Measurements from ENCODE around the gene ZNF831. TPM values are rescaled to one million over a fixed set of nuclear protein-coding genes. Genes with fewer than 3 reads are reported as not detected.
A peak's percentile ranks its signal among the peaks of the same experiment; 100 is the strongest.

The ZNF831 gene
- polyA plus RNA-seq, 4 donors, result under 0.01 to 0.40 (median 0.27) TPM

DNA sequence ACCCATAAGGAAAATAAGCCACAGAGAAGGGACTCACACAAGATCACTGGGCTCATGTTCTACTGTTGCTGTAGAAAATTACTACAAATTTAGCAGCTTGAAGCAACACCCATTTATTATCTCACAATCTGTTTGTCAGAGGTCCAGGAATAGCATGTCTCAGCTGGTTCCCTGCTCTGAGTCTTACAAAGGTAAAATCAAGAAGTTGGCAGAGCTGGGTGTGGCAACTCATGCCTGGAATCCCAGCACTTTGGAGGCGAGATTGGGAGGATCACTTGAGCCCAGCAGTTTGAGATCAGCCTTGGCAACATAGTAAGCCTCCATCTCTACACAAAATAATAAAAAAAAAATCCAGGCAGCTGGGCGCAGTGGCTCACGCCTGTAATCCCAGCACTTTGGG, 28.5 kb upstream of the ZNF831 start:
- no peaks in the 10 kb centered on the region for H3K4me1 ChIP-seq (ENCODE audit: control insufficient read depth in 3 of 3, insufficient read depth in 2 of 3, low read depth in 1 of 3, low read length in 2 of 3)
- no peaks in the 10 kb centered on the region for H3K36me3 ChIP-seq (ENCODE audit: control insufficient read depth in 3 of 3, insufficient read depth in 2 of 3, low read depth in 1 of 3, low read length in 3 of 3)
- H3K9me3 ChIP-seq (ENCODE audit: control insufficient read depth in 2 of 2, insufficient read depth in 1 of 2, low read depth in 1 of 2, low read length in 1 of 2), result no peaks in the 10 kb centered on the region
- DNase-seq (no peak), FAIRE-seq (no peak)
- no peak overlapping the region for H3K4me3 ChIP-seq (ENCODE audit: low read depth in 1 of 3, low read length in 3 of 3)
- H3K27me3 ChIP-seq (ENCODE audit: control insufficient read depth in 3 of 3, insufficient read depth in 3 of 3, low read length in 3 of 3), result no peaks in the 10 kb centered on the region
- no peak overlapping the region for H3K27ac ChIP-seq (ENCODE audit: low read depth in 1 of 3, low read length in 2 of 3)
- whole genome bisulfite sequencing, 3 donors, result 68 to 77% (median 70%) methylated on average over 3 of the region's 3 CpGs

DNA sequence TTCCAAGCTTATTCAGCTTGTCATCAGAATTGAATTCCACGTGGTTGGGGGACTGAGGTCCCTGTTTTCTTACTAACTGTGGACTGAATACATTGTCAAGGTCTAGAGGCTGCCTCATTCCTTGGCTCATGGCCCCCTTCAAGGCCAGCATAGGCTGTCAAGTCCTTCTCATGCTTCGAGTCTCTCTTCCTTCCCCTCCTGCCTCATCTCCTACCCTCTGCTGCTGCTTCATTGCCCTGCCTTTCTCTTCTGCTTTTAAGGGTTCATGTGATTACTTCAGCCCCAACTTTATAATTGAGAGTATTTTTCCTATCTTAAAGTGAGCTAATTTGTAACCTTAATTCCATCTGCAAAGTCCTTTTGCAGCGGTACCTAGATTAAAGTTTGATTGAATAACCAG, 27.6 kb upstream of the ZNF831 start:
- FAIRE-seq, result no peak
- DNase-seq, result no peak
- H3K27ac ChIP-seq (ENCODE audit: low read depth in 1 of 3, low read length in 2 of 3), result no peak overlapping the region
- 54 to 75% (median 61%) methylated on average over 3 of the region's 3 CpGs for WGBS, 3 donors
- H3K4me1 ChIP-seq (ENCODE audit: control insufficient read depth in 3 of 3, insufficient read depth in 2 of 3, low read depth in 1 of 3, low read length in 2 of 3), result no peaks in the 10 kb centered on the region
- no peak overlapping the region for H3K4me3 ChIP-seq (ENCODE audit: low read depth in 1 of 3, low read length in 3 of 3)
- no peaks in the 10 kb centered on the region for H3K9me3 ChIP-seq (ENCODE audit: control insufficient read depth in 2 of 2, insufficient read depth in 1 of 2, low read depth in 1 of 2, low read length in 1 of 2)
- H3K36me3 ChIP-seq (ENCODE audit: control insufficient read depth in 3 of 3, insufficient read depth in 2 of 3, low read depth in 1 of 3, low read length in 3 of 3), result no peaks in the 10 kb centered on the region
- no peaks in the 10 kb centered on the region for H3K27me3 ChIP-seq (ENCODE audit: control insufficient read depth in 3 of 3, insufficient read depth in 3 of 3, low read length in 3 of 3)

DNA sequence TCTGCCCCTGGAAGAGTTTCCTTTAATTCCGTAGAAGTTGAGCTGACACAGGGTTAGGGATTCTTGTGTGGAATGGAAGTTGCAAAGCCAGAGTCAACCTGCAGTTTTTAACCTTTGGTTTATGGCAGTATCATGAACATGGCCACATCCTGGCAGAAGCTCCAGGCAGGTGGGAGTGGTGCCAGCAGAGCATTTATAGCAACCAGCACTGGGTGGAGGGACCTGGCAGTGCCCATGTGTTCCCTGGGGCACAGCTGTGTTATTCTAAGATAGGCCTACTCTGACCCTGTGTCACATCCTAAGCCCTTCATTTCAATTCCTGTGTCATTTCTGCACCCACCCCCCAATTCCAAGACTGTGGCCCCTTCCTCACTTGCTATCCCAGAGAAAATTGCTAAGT, 26.1 kb upstream of the ZNF831 start:
- no peaks in the 10 kb centered on the region for H3K36me3 ChIP-seq (ENCODE audit: control insufficient read depth in 3 of 3, insufficient read depth in 2 of 3, low read depth in 1 of 3, low read length in 3 of 3)
- H3K27me3 ChIP-seq (ENCODE audit: control insufficient read depth in 3 of 3, insufficient read depth in 3 of 3, low read length in 3 of 3), result no peaks in the 10 kb centered on the region
- H3K4me1 ChIP-seq (ENCODE audit: control insufficient read depth in 3 of 3, insufficient read depth in 2 of 3, low read depth in 1 of 3, low read length in 2 of 3), result no peaks in the 10 kb centered on the region
- no peak overlapping the region for H3K27ac ChIP-seq (ENCODE audit: low read depth in 1 of 3, low read length in 2 of 3)
- no peak for FAIRE-seq
- DNase-seq, result peak in 1 of 2 donors; percentile 79
- H3K9me3 ChIP-seq (ENCODE audit: control insufficient read depth in 2 of 2, insufficient read depth in 1 of 2, low read depth in 1 of 2, low read length in 1 of 2), result no peaks in the 10 kb centered on the region
- no peak overlapping the region for H3K4me3 ChIP-seq (ENCODE audit: low read depth in 1 of 3, low read length in 3 of 3)
- WGBS, 3 donors, result 24 to 68% (median 36%) methylated on average over 1 of the region's 1 CpG

DNA sequence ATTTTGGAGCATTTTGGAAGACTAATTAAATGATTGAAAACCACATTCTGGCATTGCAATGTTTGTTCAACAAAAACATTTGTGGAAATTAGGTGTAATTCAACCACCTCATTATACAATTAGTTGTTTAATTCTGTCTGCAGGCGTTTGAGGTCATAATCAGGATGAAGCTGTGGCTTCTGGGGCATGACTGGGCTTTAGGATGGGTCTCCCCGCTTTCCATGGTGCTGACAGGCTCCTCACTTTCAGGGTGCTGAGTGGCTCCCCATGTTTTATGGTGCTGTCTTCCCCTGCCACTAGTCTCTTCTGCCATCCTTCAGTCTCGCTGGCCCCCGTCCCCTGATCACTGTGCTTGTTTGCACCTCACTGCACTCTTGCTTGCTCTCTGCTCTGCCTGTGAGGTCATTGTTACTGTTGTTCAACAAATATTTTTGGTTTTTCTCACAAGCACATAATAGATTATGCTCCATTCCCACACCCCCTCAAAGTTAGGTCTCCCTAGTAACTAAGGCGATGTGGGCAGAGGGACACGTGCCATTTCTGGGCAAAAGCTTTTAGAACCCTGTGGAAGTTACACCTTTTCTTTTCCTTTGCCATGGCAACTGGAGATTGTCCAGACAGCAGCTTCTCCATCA, 25.4 kb upstream of the ZNF831 start:
- WGBS, 3 donors, result 86 to 89% (median 87%) methylated on average over 6 of the region's 6 CpGs
- no peak for FAIRE-seq

DNA sequence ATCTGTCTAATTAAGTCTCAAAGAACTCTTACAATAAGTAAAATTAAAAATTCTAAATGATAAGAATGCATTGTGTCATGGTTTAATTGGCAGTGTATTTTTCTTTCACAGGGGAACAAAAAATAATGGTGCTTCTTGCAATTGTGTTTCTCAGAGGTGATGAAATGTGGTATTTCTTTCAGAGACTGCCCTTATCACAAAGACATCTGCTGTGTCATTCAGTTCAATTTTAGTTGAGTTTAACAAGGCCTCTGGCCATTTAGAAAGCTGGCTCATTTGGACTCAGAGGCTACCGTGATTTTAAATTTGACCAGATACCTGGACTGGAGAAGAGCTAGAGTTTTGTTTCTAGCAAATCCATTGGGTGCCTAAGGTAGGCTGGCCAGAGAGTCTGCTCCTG, 23.6 kb upstream of the ZNF831 start:
- DNase-seq (no peak), FAIRE-seq (no peak)
- no peaks in the 10 kb centered on the region for H3K27me3 ChIP-seq (ENCODE audit: control insufficient read depth in 3 of 3, insufficient read depth in 3 of 3, low read length in 3 of 3)
- no peak overlapping the region for H3K4me3 ChIP-seq (ENCODE audit: low read depth in 1 of 3, low read length in 3 of 3)
- 81 to 88% (median 87%) methylated on average over 1 of the region's 1 CpG for WGBS, 3 donors
- no peaks in the 10 kb centered on the region for H3K9me3 ChIP-seq (ENCODE audit: control insufficient read depth in 2 of 2, insufficient read depth in 1 of 2, low read depth in 1 of 2, low read length in 1 of 2)
- H3K4me1 ChIP-seq (ENCODE audit: control insufficient read depth in 3 of 3, insufficient read depth in 2 of 3, low read depth in 1 of 3, low read length in 2 of 3), result no peaks in the 10 kb centered on the region
- H3K36me3 ChIP-seq (ENCODE audit: control insufficient read depth in 3 of 3, insufficient read depth in 2 of 3, low read depth in 1 of 3, low read length in 3 of 3), result no peaks in the 10 kb centered on the region
- no peak overlapping the region for H3K27ac ChIP-seq (ENCODE audit: low read depth in 1 of 3, low read length in 2 of 3)

More for the DNA sequence above, 25.4 kb upstream of the ZNF831 start:
- H3K27me3 ChIP-seq (ENCODE audit: control insufficient read depth in 3 of 3, insufficient read depth in 3 of 3, low read length in 3 of 3), result no peaks in the 10 kb centered on the region
- no peaks in the 10 kb centered on the region for H3K36me3 ChIP-seq (ENCODE audit: control insufficient read depth in 3 of 3, insufficient read depth in 2 of 3, low read depth in 1 of 3, low read length in 3 of 3)
- no peak overlapping the region for H3K27ac ChIP-seq (ENCODE audit: low read depth in 1 of 3, low read length in 2 of 3)
- no peak overlapping the region for H3K4me3 ChIP-seq (ENCODE audit: low read depth in 1 of 3, low read length in 3 of 3)
- no peaks in the 10 kb centered on the region for H3K9me3 ChIP-seq (ENCODE audit: control insufficient read depth in 2 of 2, insufficient read depth in 1 of 2, low read depth in 1 of 2, low read length in 1 of 2)
- DNase-seq, result no peak
- no peaks in the 10 kb centered on the region for H3K4me1 ChIP-seq (ENCODE audit: control insufficient read depth in 3 of 3, insufficient read depth in 2 of 3, low read depth in 1 of 3, low read length in 2 of 3)

DNA sequence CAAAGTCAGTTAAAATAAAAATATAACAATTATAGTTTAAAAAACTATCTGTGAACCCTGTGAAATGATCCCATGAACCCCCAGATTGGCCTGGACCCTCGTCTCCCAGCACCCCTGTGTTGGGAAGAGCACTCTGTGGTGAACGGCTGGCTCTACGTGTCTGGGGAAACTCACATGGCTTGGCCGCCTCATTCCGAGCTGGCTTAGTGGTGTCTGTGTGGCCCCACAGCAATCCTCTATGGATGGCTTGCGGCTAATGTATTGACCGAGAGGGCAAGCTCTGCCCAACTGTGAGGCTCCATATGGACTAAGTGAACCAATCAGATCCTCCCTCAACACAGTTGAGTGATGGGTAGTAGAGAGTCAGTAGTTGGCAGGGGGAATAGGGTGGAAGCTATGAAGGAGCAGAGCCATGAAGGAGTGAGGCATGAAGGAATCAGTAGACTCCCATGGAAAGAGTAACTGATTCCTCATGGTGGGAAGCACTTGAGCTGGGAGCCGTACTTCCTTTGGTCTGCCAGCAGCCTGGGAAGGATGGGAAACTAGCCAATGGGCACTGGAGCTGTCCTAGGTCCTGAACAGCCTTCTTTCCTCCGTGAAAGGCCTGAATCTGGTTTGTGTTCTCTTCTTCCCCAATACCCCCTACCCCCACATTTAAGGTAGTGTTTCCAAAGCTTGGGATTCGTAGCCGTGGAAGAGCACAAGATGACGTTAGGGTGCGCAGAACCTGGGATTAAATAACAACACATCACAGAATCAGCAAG, 21.6 kb upstream of the ZNF831 start:
- Histone ChIP-seq H3K27me3 (ENCODE audit: control insufficient read depth in 3 of 3, insufficient read depth in 3 of 3, low read length in 3 of 3) (no peaks in the 10 kb centered on the region), H3K4me1 (ENCODE audit: control insufficient read depth in 3 of 3, insufficient read depth in 2 of 3, low read depth in 1 of 3, low read length in 2 of 3) (no peaks in the 10 kb centered on the region), H3K4me3 (ENCODE audit: low read depth in 1 of 3, low read length in 3 of 3) (no peak overlapping the region), H3K9me3 (ENCODE audit: control insufficient read depth in 2 of 2, insufficient read depth in 1 of 2, low read depth in 1 of 2, low read length in 1 of 2) (no peaks in the 10 kb centered on the region), H3K36me3 (ENCODE audit: control insufficient read depth in 3 of 3, insufficient read depth in 2 of 3, low read depth in 1 of 3, low read length in 3 of 3) (no peaks in the 10 kb centered on the region), H3K27ac (ENCODE audit: low read depth in 1 of 3, low read length in 2 of 3) (no peak overlapping the region)
- WGBS, 3 donors, result 80 to 85% (median 83%) methylated on average over 13 of the region's 13 CpGs
- no peak for FAIRE-seq
- peak in 1 of 2 donors; percentile 28 for DNase-seq

DNA sequence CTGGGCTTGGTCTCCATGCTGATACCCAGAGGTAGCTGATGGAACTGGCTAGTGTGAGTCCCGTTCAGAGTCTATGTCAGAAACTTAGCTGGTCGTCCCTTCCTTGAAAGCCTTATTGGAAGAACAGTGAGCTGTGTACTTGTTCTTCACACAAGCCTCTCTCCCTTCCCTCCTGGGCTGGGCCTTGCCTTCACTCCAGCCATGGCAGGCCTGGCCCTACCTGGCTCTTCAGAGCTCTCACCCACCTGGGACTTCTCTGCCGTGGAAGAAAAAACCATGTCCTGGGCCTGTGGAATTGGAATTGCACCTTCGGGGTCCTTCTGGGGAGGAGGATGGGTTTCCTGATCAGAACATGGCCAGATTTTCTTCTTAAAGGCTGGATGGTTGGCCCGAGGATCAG, 20.3 kb upstream of the ZNF831 start:
- Histone ChIP-seq H3K27me3 (ENCODE audit: control insufficient read depth in 3 of 3, insufficient read depth in 3 of 3, low read length in 3 of 3) (no peaks in the 10 kb centered on the region), H3K4me3 (ENCODE audit: low read depth in 1 of 3, low read length in 3 of 3) (no peak overlapping the region), H3K4me1 (ENCODE audit: control insufficient read depth in 3 of 3, insufficient read depth in 2 of 3, low read depth in 1 of 3, low read length in 2 of 3) (peaks cover 0 to 2% (median 0%) of the 10 kb centered on the region in 3 donors), H3K36me3 (ENCODE audit: control insufficient read depth in 3 of 3, insufficient read depth in 2 of 3, low read depth in 1 of 3, low read length in 3 of 3) (no peaks in the 10 kb centered on the region), H3K27ac (ENCODE audit: low read depth in 1 of 3, low read length in 2 of 3) (no peak overlapping the region), H3K9me3 (ENCODE audit: control insufficient read depth in 2 of 2, insufficient read depth in 1 of 2, low read depth in 1 of 2, low read length in 1 of 2) (no peaks in the 10 kb centered on the region)
- no peak for FAIRE-seq
- no peak for DNase-seq
- 86 to 90% (median 88%) methylated on average over 5 of the region's 5 CpGs for WGBS, 3 donors

DNA sequence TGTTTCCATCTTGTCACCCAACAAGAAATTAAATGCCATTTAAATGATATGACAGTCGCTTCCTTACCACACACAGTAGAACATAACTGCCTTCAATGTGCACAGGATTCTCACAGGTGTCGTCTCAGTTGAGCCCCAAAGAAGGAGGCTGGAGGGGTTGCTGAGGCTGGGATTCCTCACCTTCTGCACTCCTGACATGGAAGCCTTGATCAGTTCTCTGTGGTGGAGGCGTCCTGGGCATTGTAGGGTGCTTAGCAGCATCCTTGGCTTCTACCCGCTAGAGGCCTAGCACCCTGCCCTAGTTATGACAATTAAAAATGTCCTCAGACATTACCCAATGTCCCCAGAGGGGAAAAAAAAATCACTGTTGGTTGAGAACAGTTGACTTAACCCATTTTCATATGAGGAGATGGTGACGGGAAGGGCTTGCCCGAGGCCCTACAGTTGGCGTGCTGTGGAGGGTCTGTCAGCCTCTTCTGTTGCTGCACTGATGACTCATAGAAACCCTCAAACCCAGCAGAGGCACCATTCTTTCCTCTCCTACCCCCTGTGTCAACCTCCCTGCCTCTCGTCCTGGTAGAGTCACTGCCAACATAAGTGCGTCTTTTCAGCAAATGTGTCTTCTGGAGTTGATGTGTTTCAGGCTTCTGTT, 19.3 kb upstream of the ZNF831 start:
- DNase-seq, result no peak
- H3K27ac ChIP-seq (ENCODE audit: low read depth in 1 of 3, low read length in 2 of 3), result no peak overlapping the region
- H3K9me3 ChIP-seq (ENCODE audit: control insufficient read depth in 2 of 2, insufficient read depth in 1 of 2, low read depth in 1 of 2, low read length in 1 of 2), result no peaks in the 10 kb centered on the region
- H3K4me3 ChIP-seq (ENCODE audit: low read depth in 1 of 3, low read length in 3 of 3), result no peak overlapping the region
- FAIRE-seq, result no peak
- 84 to 89% (median 85%) methylated on average over 9 of the region's 9 CpGs for WGBS, 3 donors
- no peaks in the 10 kb centered on the region for H3K36me3 ChIP-seq (ENCODE audit: control insufficient read depth in 3 of 3, insufficient read depth in 2 of 3, low read depth in 1 of 3, low read length in 3 of 3)
- H3K4me1 ChIP-seq (ENCODE audit: control insufficient read depth in 3 of 3, insufficient read depth in 2 of 3, low read depth in 1 of 3, low read length in 2 of 3), result peaks cover 0 to 5% (median 0%) of the 10 kb centered on the region in 3 donors
- no peaks in the 10 kb centered on the region for H3K27me3 ChIP-seq (ENCODE audit: control insufficient read depth in 3 of 3, insufficient read depth in 3 of 3, low read length in 3 of 3)

All from small intestine (tissue), 7 donors.